ENCODE data around the gene SDF2. TPM values are rescaled to one million over a fixed set of nuclear protein-coding genes. Genes with fewer than 3 reads are reported as not detected.

The SDF2 gene
- total RNA-seq, 1 experiment from 2014 or later = 47.3 TPM

- peaks cover 65% of the 10 kb centered on the region for H3K36me3 ChIP-seq (replicated peaks; ENCODE audit: control insufficient read depth, insufficient read depth, low read length)
- no peaks in the 10 kb centered on the region for H3K27me3 ChIP-seq (ENCODE audit: control insufficient read depth, insufficient read depth, low read length)
- H3K4me3 ChIP-seq (ENCODE audit: insufficient read depth, low read depth, low read length) = no peak overlapping the region
- no peak for DNase-seq
These were observed 38.6 kb upstream of the SDF2 start for GRCh38 chr17:28700278-28700677.

- Histone ChIP-seq H3K36me3 (replicated peaks; ENCODE audit: control insufficient read depth, insufficient read depth, low read length) (peaks cover 77% of the 10 kb centered on the region), H3K4me3 (ENCODE audit: insufficient read depth, low read depth, low read length) (no peak overlapping the region), H3K27me3 (ENCODE audit: control insufficient read depth, insufficient read depth, low read length) (no peaks in the 10 kb centered on the region)
- DNase-seq = no peak
These were observed 36.7 kb upstream of the SDF2 start for GRCh38 chr17:28698253-28698941.

GRCh38 chr17:28693869-28694268, 32.2 kb upstream of the SDF2 start:
- DNase-seq = no peak
- no peak overlapping the region for H3K4me3 ChIP-seq (ENCODE audit: insufficient read depth, low read depth, low read length)
- H3K27me3 ChIP-seq (ENCODE audit: control insufficient read depth, insufficient read depth, low read length) = no peaks in the 10 kb centered on the region
- H3K36me3 ChIP-seq (replicated peaks; ENCODE audit: control insufficient read depth, insufficient read depth, low read length) = peaks cover 59% of the 10 kb centered on the region

- Histone ChIP-seq H3K4me3 (ENCODE audit: insufficient read depth, low read depth, low read length) (no peak overlapping the region), H3K27me3 (ENCODE audit: control insufficient read depth, insufficient read depth, low read length) (no peaks in the 10 kb centered on the region), H3K36me3 (replicated peaks; ENCODE audit: control insufficient read depth, insufficient read depth, low read length) (peaks cover 62% of the 10 kb centered on the region)
- DNase-seq = no peak
These were observed 27.3 kb upstream of the SDF2 start for GRCh38 chr17:28689011-28689410.

GRCh38 chr17:28688481-28688880, 26.8 kb upstream of the SDF2 start:
- Histone ChIP-seq H3K36me3 (replicated peaks; ENCODE audit: control insufficient read depth, insufficient read depth, low read length) (peaks cover 59% of the 10 kb centered on the region), H3K27me3 (ENCODE audit: control insufficient read depth, insufficient read depth, low read length) (no peaks in the 10 kb centered on the region), H3K4me3 (ENCODE audit: insufficient read depth, low read depth, low read length) (no peak overlapping the region)
- no peak for DNase-seq

- H3K27me3 ChIP-seq (ENCODE audit: control insufficient read depth, insufficient read depth, low read length) = no peaks in the 10 kb centered on the region
- peaks cover 78% of the 10 kb centered on the region for H3K36me3 ChIP-seq (replicated peaks; ENCODE audit: control insufficient read depth, insufficient read depth, low read length)
- no peak overlapping the region for H3K4me3 ChIP-seq (ENCODE audit: insufficient read depth, low read depth, low read length)
- DNase-seq = no peak
These were observed 24.6 kb upstream of the SDF2 start for GRCh38 chr17:28686296-28686695.

GRCh38 chr17:28685366-28685765, 23.7 kb upstream of the SDF2 start:
- no peak for DNase-seq
- Histone ChIP-seq H3K27me3 (ENCODE audit: control insufficient read depth, insufficient read depth, low read length) (no peaks in the 10 kb centered on the region), H3K36me3 (replicated peaks; ENCODE audit: control insufficient read depth, insufficient read depth, low read length) (peaks cover 77% of the 10 kb centered on the region), H3K4me3 (ENCODE audit: insufficient read depth, low read depth, low read length) (no peak overlapping the region)

- Histone ChIP-seq H3K36me3 (replicated peaks; ENCODE audit: control insufficient read depth, insufficient read depth, low read length) (peaks cover 74% of the 10 kb centered on the region), H3K27me3 (ENCODE audit: control insufficient read depth, insufficient read depth, low read length) (no peaks in the 10 kb centered on the region), H3K4me3 (ENCODE audit: insufficient read depth, low read depth, low read length) (no peak overlapping the region)
- no peak for DNase-seq
These were observed 23.3 kb upstream of the SDF2 start for GRCh38 chr17:28684963-28685362.

- Histone ChIP-seq H3K27me3 (ENCODE audit: control insufficient read depth, insufficient read depth, low read length) (no peaks in the 10 kb centered on the region), H3K4me3 (ENCODE audit: insufficient read depth, low read depth, low read length) (no peak overlapping the region), H3K36me3 (replicated peaks; ENCODE audit: control insufficient read depth, insufficient read depth, low read length) (peaks cover 68% of the 10 kb centered on the region)
- DNase-seq = no peak
These were observed 20.9 kb upstream of the SDF2 start for GRCh38 chr17:28682655-28683054.

GRCh38 chr17:28675980-28676379, 14.3 kb upstream of the SDF2 start:
- peaks cover 55% of the 10 kb centered on the region for H3K36me3 ChIP-seq (replicated peaks; ENCODE audit: control insufficient read depth, insufficient read depth, low read length)
- DNase-seq = peak; percentile 55

GRCh38 chr17:28675490-28675889, 13.8 kb upstream of the SDF2 start:
- H3K36me3 ChIP-seq (replicated peaks; ENCODE audit: control insufficient read depth, insufficient read depth, low read length) = peaks cover 54% of the 10 kb centered on the region
- H3K27me3 ChIP-seq (ENCODE audit: control insufficient read depth, insufficient read depth, low read length) = no peaks in the 10 kb centered on the region
- no peak for DNase-seq
- H3K4me3 ChIP-seq (ENCODE audit: insufficient read depth, low read depth, low read length) = no peak overlapping the region

More at GRCh38 chr17:28675980-28676379, 14.3 kb upstream of the SDF2 start:
- Histone ChIP-seq H3K4me3 (ENCODE audit: insufficient read depth, low read depth, low read length) (no peak overlapping the region), H3K27me3 (ENCODE audit: control insufficient read depth, insufficient read depth, low read length) (no peaks in the 10 kb centered on the region)

GRCh38 chr17:28669918-28670317, 8.2 kb upstream of the SDF2 start:
- Histone ChIP-seq H3K36me3 (replicated peaks; ENCODE audit: control insufficient read depth, insufficient read depth, low read length) (peaks cover 30% of the 10 kb centered on the region), H3K27me3 (ENCODE audit: control insufficient read depth, insufficient read depth, low read length) (no peaks in the 10 kb centered on the region), H3K4me3 (ENCODE audit: insufficient read depth, low read depth, low read length) (no peak overlapping the region)
- no peak for DNase-seq

- Histone ChIP-seq H3K27me3 (ENCODE audit: control insufficient read depth, insufficient read depth, low read length) (no peaks in the 10 kb centered on the region), H3K4me3 (ENCODE audit: insufficient read depth, low read depth, low read length) (no peak overlapping the region), H3K36me3 (replicated peaks; ENCODE audit: control insufficient read depth, insufficient read depth, low read length) (peaks cover 16% of the 10 kb centered on the region)
- no peak for DNase-seq
These were observed 6.2 kb upstream of the SDF2 start for GRCh38 chr17:28667870-28668269.

- no peak for DNase-seq
- H3K4me3 ChIP-seq (ENCODE audit: insufficient read depth, low read depth, low read length) = no peak overlapping the region
- H3K36me3 ChIP-seq (replicated peaks; ENCODE audit: control insufficient read depth, insufficient read depth, low read length) = peaks cover 3% of the 10 kb centered on the region
- no peaks in the 10 kb centered on the region for H3K27me3 ChIP-seq (ENCODE audit: control insufficient read depth, insufficient read depth, low read length)
These were observed 4.3 kb upstream of the SDF2 start for GRCh38 chr17:28665994-28666393.

GRCh38 chr17:28663723-28664122, 2.0 kb upstream of the SDF2 start:
- Histone ChIP-seq H3K27me3 (ENCODE audit: control insufficient read depth, insufficient read depth, low read length) (no peaks in the 10 kb centered on the region), H3K36me3 (replicated peaks; ENCODE audit: control insufficient read depth, insufficient read depth, low read length) (no peaks in the 10 kb centered on the region; the same call in 1 of the 2 replicates), H3K4me3 (ENCODE audit: insufficient read depth, low read depth, low read length) (no peak overlapping the region)
- DNase-seq = no peak

- Histone ChIP-seq H3K27me3 (ENCODE audit: control insufficient read depth, insufficient read depth, low read length) (no peaks in the 10 kb centered on the region), H3K36me3 (replicated peaks; ENCODE audit: control insufficient read depth, insufficient read depth, low read length) (peaks cover 2% of the 10 kb centered on the region), H3K4me3 (ENCODE audit: insufficient read depth, low read depth, low read length) (peak overlapping the region; percentile 91)
- no peak for DNase-seq
These were observed 772 bp upstream of the SDF2 start for GRCh38 chr17:28662527-28662829.
